Rectal smooth muscle tissue (tissue), 1 donor: ENCODE results near the gene APOA4.
A peak's percentile ranks its signal among the peaks of the same experiment; 100 is the strongest.

Source experiments
- H3K27ac ChIP-seq: one replicate; pipeline ENCODE4 v1.7.0; 2013; ENCODE audit warnings: low read depth, low read length, inconsistent platforms
- H3K27me3 ChIP-seq: one replicate; pipeline ENCODE4 v1.7.0; 2013; ENCODE audit warnings: low read length; ENCODE audit not compliant: control insufficient read depth, insufficient read depth
- H3K36me3 ChIP-seq: one replicate; pipeline ENCODE4 v1.7.0; 2013; ENCODE audit warnings: low read length; ENCODE audit not compliant: control insufficient read depth, insufficient read depth
- H3K4me1 ChIP-seq: one replicate; pipeline ENCODE4 v1.7.0; 2013; ENCODE audit warnings: low read length; ENCODE audit not compliant: control insufficient read depth, insufficient read depth
- H3K4me3 ChIP-seq: one replicate; pipeline ENCODE4 v1.7.0; 2013; ENCODE audit warnings: low read length
- H3K9ac ChIP-seq: one replicate; pipeline ENCODE4 v1.7.0; 2013; ENCODE audit warnings: low read length

The APOA4 gene

DNA sequence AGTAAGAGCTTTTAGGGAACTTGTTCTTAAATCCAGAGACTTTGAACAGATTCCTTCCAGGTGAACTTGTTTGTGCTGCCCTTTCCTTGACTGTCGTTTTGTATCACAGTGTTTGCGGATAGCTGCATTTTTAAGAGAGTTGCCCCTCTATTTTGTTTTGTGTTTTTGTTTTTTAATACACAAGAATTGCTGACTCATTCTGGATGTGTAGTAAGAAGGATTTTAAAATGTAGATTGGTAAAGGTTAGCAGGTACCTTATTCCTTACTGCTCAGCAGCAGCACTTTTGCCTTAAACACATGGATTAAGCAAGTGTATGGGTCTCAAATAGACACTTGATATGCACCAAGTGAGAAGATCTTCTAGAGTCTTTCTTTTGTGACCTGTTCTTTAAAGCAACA lies 22.5 kb downstream of the APOA4 start:
- Histone ChIP-seq H3K4me3 (no peak overlapping the region), H3K36me3 (no peaks in the 10 kb centered on the region), H3K9ac (no peak overlapping the region), H3K4me1 (no peaks in the 10 kb centered on the region), H3K27ac (no peak overlapping the region), H3K27me3 (no peaks in the 10 kb centered on the region)

- no peaks in the 10 kb centered on the region for H3K27me3 ChIP-seq
- no peaks in the 10 kb centered on the region for H3K4me1 ChIP-seq
- no peak overlapping the region for H3K27ac ChIP-seq
- no peak overlapping the region for H3K4me3 ChIP-seq
- H3K9ac ChIP-seq, result no peak overlapping the region
- H3K36me3 ChIP-seq, result no peaks in the 10 kb centered on the region
Measured at GRCh38 chr11:116798368-116798767, 24.7 kb downstream of the APOA4 start.

GRCh38 chr11:116797816-116798215 lies 25.3 kb downstream of the APOA4 start:
- no peaks in the 10 kb centered on the region for H3K4me1 ChIP-seq
- H3K4me3 ChIP-seq, result no peak overlapping the region
- no peaks in the 10 kb centered on the region for H3K27me3 ChIP-seq
- no peak overlapping the region for H3K9ac ChIP-seq
- H3K27ac ChIP-seq, result no peak overlapping the region
- H3K36me3 ChIP-seq, result no peaks in the 10 kb centered on the region

DNA sequence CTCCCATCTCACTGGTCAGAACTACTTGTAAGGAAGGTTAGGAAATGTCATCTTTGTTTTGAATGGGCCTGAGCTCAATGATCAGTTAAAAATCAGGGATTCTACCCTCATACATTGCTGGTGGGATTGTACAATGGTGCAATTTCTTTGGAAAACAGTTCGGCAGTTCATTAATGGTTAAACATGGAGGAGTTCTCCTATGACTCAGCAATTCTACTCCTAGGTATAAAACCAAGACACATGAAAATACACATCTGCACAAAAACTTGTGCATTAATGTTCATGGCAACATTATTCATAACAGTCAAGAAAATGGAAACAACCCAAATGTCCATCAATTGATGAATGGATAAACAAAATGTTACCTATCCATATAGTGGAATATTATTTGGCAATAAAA lies 26.6 kb downstream of the APOA4 start:
- H3K36me3 ChIP-seq, result no peaks in the 10 kb centered on the region
- H3K27ac ChIP-seq, result no peak overlapping the region
- peaks cover under 1% of the 10 kb centered on the region for H3K4me1 ChIP-seq
- no peak overlapping the region for H3K4me3 ChIP-seq
- no peak overlapping the region for H3K9ac ChIP-seq
- H3K27me3 ChIP-seq, result no peaks in the 10 kb centered on the region

DNA sequence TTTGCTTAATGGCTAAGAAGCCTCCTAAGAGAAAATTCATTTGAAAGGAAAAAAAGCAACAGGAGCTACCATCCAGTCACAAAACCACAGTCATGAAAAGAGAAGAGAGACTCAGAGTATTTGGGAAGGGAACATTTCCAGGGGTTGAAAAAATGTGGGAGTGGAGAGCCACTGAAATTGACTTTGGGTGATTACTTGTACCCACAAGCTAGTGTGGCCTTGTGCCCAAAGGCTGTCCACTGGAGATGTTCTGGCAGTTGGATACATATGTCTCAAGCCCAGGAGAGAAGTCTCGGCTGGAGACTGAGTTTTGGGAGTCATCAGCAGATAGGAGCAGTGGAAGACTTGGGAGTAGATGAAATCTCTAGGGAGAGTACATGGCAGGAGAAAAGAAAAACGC lies 28.3 kb downstream of the APOA4 start:
- H3K4me3 ChIP-seq, result no peak overlapping the region
- no peaks in the 10 kb centered on the region for H3K36me3 ChIP-seq
- H3K9ac ChIP-seq, result no peak overlapping the region
- no peak overlapping the region for H3K27ac ChIP-seq
- H3K27me3 ChIP-seq, result no peaks in the 10 kb centered on the region
- H3K4me1 ChIP-seq, result peaks cover 3% of the 10 kb centered on the region

DNA sequence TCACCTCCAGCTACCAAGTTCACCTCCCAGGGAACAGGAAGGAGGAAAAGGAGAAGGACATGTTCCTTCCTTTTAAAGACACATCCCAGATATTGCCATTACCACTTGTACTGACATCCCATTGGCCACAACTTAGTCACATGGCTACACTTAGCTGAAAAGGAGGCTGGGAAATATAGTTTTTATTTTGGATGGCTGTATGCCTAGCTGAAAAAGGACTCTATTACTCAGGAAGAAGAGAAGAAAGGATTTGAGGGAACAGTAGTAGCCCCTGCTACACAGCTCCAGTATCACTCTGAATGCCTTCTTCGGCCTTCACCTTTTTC lies 29.4 kb downstream of the APOA4 start:
- no peaks in the 10 kb centered on the region for H3K36me3 ChIP-seq
- peaks cover 3% of the 10 kb centered on the region for H3K4me1 ChIP-seq
- no peaks in the 10 kb centered on the region for H3K27me3 ChIP-seq
- no peak overlapping the region for H3K4me3 ChIP-seq
- no peak overlapping the region for H3K9ac ChIP-seq
- H3K27ac ChIP-seq, result no peak overlapping the region

DNA sequence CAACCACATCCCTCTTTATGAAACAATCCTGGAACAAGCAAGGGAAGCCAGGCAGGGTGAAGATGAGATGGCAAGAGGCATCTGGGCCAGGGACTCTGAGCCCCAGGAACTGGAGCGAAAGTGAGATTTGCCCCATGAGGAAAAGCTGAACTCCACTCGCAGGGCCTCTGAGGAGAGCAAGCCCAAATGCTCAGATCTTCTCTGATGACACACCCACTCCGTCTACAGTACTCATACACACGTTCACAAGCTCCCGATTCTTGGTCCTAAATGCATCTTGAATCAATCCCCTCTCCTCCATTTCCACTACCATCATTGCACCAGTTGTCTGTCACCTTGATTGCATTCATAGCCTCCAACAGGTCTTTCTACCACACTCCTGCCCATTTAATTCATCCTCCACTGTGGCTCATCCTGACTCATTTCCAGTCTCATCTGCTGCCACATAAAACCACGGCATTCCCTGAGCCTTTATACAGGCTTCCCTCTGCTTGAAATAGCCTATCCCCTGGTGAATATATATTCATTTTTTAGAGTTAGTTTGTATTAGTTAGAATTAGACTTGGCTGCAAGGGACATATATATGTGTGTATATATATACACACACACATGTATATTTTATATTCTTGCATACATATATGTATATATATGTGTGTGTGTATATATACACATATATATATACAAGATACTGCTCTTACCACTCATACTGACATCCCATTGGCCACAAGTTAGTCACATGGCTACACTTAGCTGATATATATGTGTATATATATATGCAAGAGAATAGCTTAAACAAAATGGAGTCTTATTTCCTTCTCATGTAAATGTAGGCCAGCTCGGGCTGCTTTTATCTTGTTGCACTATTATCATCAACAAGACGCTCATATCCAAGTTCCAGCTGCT lies 30.0 kb downstream of the APOA4 start:
- Histone ChIP-seq H3K9ac (no peak overlapping the region), H3K27me3 (no peaks in the 10 kb centered on the region), H3K36me3 (no peaks in the 10 kb centered on the region), H3K4me1 (peaks cover 3% of the 10 kb centered on the region), H3K4me3 (no peak overlapping the region), H3K27ac (no peak overlapping the region)

DNA sequence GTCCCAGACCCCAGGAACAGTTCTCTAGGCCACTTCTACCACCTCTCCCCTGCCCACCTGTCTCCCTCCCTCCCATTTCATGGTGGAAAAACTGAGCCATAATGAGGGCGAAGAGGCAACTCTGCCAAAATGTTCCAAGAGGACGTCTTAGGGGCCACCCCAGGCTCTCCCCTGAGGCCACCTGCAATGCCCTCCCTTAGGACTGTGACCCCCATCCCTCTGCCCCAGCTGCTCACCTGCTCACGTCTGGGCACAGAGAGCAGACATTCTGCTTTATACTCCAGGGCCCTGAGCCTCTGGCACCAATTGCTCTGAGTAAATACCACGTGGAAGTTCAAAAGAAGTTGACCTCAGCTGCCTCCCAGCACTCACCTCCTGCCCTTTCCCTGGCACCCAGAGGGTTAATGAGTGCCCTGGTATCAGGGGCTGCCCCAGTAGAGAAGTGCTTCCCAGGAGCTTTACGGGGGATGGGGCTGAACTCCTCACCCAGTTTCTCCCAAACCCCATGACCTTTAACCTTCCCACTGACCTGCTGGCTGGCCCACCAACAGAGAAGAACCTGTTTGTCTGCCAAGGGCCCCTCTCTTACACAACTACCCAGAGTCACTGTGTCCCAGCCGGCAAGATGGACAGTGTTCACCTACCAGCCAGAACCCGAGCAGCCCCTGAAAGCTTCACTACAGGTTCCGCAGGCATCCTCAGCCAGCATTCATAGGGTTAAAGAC lies 30.8 kb downstream of the APOA4 start:
- no peak overlapping the region for H3K27ac ChIP-seq
- no peaks in the 10 kb centered on the region for H3K36me3 ChIP-seq
- H3K4me1 ChIP-seq, result peaks cover 3% of the 10 kb centered on the region
- H3K4me3 ChIP-seq, result no peak overlapping the region
- H3K27me3 ChIP-seq, result no peaks in the 10 kb centered on the region
- no peak overlapping the region for H3K9ac ChIP-seq

- Histone ChIP-seq H3K27me3 (no peaks in the 10 kb centered on the region), H3K4me1 (peaks cover 7% of the 10 kb centered on the region), H3K4me3 (peak within 1 kb of the TSS; percentile 52), H3K9ac (no peak within 1 kb of the TSS), H3K27ac (no peak within 1 kb of the TSS), H3K36me3 (no peaks in the 10 kb centered on the region)
Measured at GRCh38 chr11:116791813-116792143, 31.3 kb downstream of the APOA4 start, which contains the start of gene APOA5. Gene APOA5, minus strand, starts transcription at chr11:116791879. Its CDS starts 19 bp downstream, at chr11:116791860.

GRCh38 chr11:116791002-116791812 lies 31.9 kb downstream of the APOA4 start:
- Histone ChIP-seq H3K4me1 (peaks cover 7% of the 10 kb centered on the region), H3K27ac (no peak overlapping the region), H3K9ac (no peak overlapping the region), H3K36me3 (no peaks in the 10 kb centered on the region), H3K4me3 (peak overlapping the region; percentile 52), H3K27me3 (no peaks in the 10 kb centered on the region)

GRCh38 chr11:116790167-116791001 lies 32.7 kb downstream of the APOA4 start:
- Histone ChIP-seq H3K4me3 (no peak overlapping the region), H3K4me1 (peaks cover 7% of the 10 kb centered on the region), H3K9ac (no peak overlapping the region), H3K36me3 (peaks cover 5% of the 10 kb centered on the region), H3K27me3 (no peaks in the 10 kb centered on the region), H3K27ac (no peak overlapping the region)

DNA sequence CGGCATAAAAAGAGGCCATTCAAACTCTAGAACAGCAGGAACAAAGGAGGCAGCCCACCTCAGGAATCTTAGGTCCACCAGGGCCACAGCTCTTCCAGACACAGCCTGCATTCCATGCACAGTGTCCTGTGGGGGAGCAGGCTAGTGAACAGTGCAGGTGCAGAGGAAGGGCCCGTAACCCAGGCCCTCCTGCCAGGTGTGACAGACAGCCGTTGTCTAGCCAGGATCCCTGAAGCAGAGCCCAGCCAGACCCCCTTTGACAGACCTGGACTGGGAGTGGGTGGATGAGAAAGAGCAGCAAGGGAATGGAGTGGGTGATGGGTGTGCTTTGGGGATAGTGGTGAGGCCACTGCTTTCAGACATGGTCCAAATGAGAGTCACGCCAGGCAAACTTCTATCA lies 34.1 kb downstream of the APOA4 start:
- no peak overlapping the region for H3K9ac ChIP-seq
- H3K4me3 ChIP-seq, result no peak overlapping the region

More for the DNA sequence above, 34.1 kb downstream of the APOA4 start:
- Histone ChIP-seq H3K27ac (no peak overlapping the region), H3K27me3 (no peaks in the 10 kb centered on the region), H3K4me1 (peaks cover 7% of the 10 kb centered on the region), H3K36me3 (peaks cover 18% of the 10 kb centered on the region)
